Activated CD8-positive, alpha-beta T cell treated with anti-CD3 and anti-CD28 coated beads, Interleukin-2, amount 10 ng/mL, durations not matched to agents 7 days and 5 days (primary cell): Measurements from ENCODE around the gene NEAT1. TPM values are rescaled to one million over a fixed set of nuclear protein-coding genes. Genes with fewer than 3 reads are reported as not detected.
A peak's percentile ranks its signal among the peaks of the same experiment; 100 is the strongest.
"Not testable (repeated sequence)": the region's sequence is repeated elsewhere in the genome, so short reads cannot be mapped to it uniquely, and the experiment has no call there.

Experiments used
- ATAC-seq: fragments of 150-1000 bp; cut with Tn5 transposase; one replicate; pipeline ENCODE4 v1.10.0; 2021; ENCODE audit warnings: moderate library complexity
- CTCF ChIA-PET: fragments of 350-600 bp; sonication (Branson Sonifier 250); formaldehyde crosslinking; loops from one replicate; lab custom pipeline; 2021; ENCODE audit warnings: antibody characterized with exemption; lab: Charles Lee
- POLR2A ChIA-PET: fragments of 350-600 bp; sonication (Branson Sonifier 250); formaldehyde crosslinking; loops from one replicate; lab custom pipeline; 2021; ENCODE audit warnings: antibody characterized with exemption; lab: Charles Lee
- DNase-seq: peaks from one replicate; pipeline ENCODE4 v3.0.0-alpha.2; 2020
- H3K27ac Mint-ChIP-seq: one replicate; pipeline ENCODE4 v1.8.0; 2021; ENCODE audit warnings: mild to moderate bottlenecking, mixed read lengths
- H3K27me3 Mint-ChIP-seq: one replicate; pipeline ENCODE4 v1.8.0; 2021; ENCODE audit warnings: low read depth, mixed read lengths
- H3K36me3 Mint-ChIP-seq: one replicate; pipeline ENCODE4 v1.8.0; 2021; ENCODE audit warnings: low read depth, mixed read lengths
- H3K4me1 Mint-ChIP-seq: one replicate; pipeline ENCODE4 v1.8.0; 2021; ENCODE audit warnings: low read depth, mixed read lengths
- H3K4me3 Mint-ChIP-seq: one replicate; pipeline ENCODE4 v1.8.0; 2021; ENCODE audit warnings: mild to moderate bottlenecking, mixed read lengths
- H3K9me3 Mint-ChIP-seq: one replicate; pipeline ENCODE4 v1.8.0; 2022; ENCODE audit warnings: mixed read lengths; ENCODE audit not compliant: insufficient read depth
- total RNA-seq, 2 experiments: library from RNA; stranded (reverse); gene quantifications; one replicate each; pipeline ENCODE4 v1.2.3, GENCODE V29; 2021

Gene NEAT1
- total RNA-seq, 2 experiments from 2014 or later = 212 to 254 TPM

- DNase-seq (no peak), ATAC-seq (peak; percentile 21)
- H3K4me3 Mint-ChIP-seq = no peak overlapping the region
- no peaks in the 10 kb centered on the region for H3K27me3 Mint-ChIP-seq
- POLR2A ChIA-PET = interaction anchor here (0.8 to 1.9 kb wide), 8 partner anchors 13 to 169 kb away, joined by 3 to 8 read pairs (median 5); partner anchors contain the start of gene MALAT1
- peaks cover 19% of the 10 kb centered on the region for H3K36me3 Mint-ChIP-seq
- CTCF ChIA-PET = interaction anchor here (1.0 to 1.7 kb wide), 4 partner anchors 30 to 117 kb away, joined by 3 to 5 read pairs (median 4); no protein-coding TSS in a partner anchor
- peak overlapping the region; percentile 66 for H3K27ac Mint-ChIP-seq
- no peaks in the 10 kb centered on the region for H3K9me3 Mint-ChIP-seq
- peaks cover 25% of the 10 kb centered on the region for H3K4me1 Mint-ChIP-seq
These were observed 24.1 kb downstream of the NEAT1 start for GRCh38 chr11:65446446-65447277.

- H3K9me3 Mint-ChIP-seq = no peaks in the 10 kb centered on the region
- ChIA-PET POLR2A (interaction anchor here (1.5 to 1.9 kb wide), 2 partner anchors 49 to 51 kb away, joined by 7 to 8 read pairs; partner anchors contain the start of gene MALAT1), CTCF (interaction anchor here (1.5 kb wide), 1 partner anchor 32 kb away, joined by 4 read pairs; no protein-coding TSS in a partner anchor)
- ATAC-seq = no peak
- peak overlapping the region; percentile 15 for H3K27ac Mint-ChIP-seq
- H3K36me3 Mint-ChIP-seq = peaks cover 15% of the 10 kb centered on the region
- H3K27me3 Mint-ChIP-seq = no peaks in the 10 kb centered on the region
- H3K4me1 Mint-ChIP-seq = peaks cover 14% of the 10 kb centered on the region
- no peak overlapping the region for H3K4me3 Mint-ChIP-seq
- DNase-seq = no peak
These were observed 25.4 kb downstream of the NEAT1 start for GRCh38 chr11:65448074-65448417.

- Mint-ChIP-seq H3K9me3 (no peaks in the 10 kb centered on the region), H3K27ac (peak overlapping the region; percentile 15), H3K4me3 (no peak overlapping the region), H3K27me3 (no peaks in the 10 kb centered on the region), H3K4me1 (peaks cover 11% of the 10 kb centered on the region), H3K36me3 (peaks cover 12% of the 10 kb centered on the region)
- peak; percentile 5 for ATAC-seq
- ChIA-PET POLR2A (no interaction called here), CTCF (interaction anchor here (1.5 kb wide), 1 partner anchor 33 kb away, joined by 4 read pairs; no protein-coding TSS in a partner anchor)
- DNase-seq = no peak
These were observed 26.0 kb downstream of the NEAT1 start for GRCh38 chr11:65448418-65449105.

- POLR2A ChIA-PET, H3K36me3 Mint-ChIP-seq, DNase-seq, ATAC-seq, CTCF ChIA-PET, H3K27me3 Mint-ChIP-seq, H3K27ac Mint-ChIP-seq, H3K9me3 Mint-ChIP-seq, H3K4me3 Mint-ChIP-seq: not testable (repeated sequence)
- peaks cover 24% of the 10 kb centered on the region for H3K4me1 Mint-ChIP-seq
These were observed 28.7 kb downstream of the NEAT1 start for GRCh38 chr11:65451301-65451700.

- H3K27ac Mint-ChIP-seq, H3K36me3 Mint-ChIP-seq, H3K9me3 Mint-ChIP-seq, H3K4me3 Mint-ChIP-seq, DNase-seq, H3K27me3 Mint-ChIP-seq, CTCF ChIA-PET, ATAC-seq: not testable (repeated sequence)
- POLR2A ChIA-PET = interaction anchor here (1.0 kb wide), 1 partner anchor 26 kb away, joined by 3 read pairs; no protein-coding TSS in a partner anchor
- peaks cover 28% of the 10 kb centered on the region for H3K4me1 Mint-ChIP-seq
These were observed 29.7 kb downstream of the NEAT1 start for GRCh38 chr11:65452259-65452658.

- no peak overlapping the region for H3K27ac Mint-ChIP-seq
- ChIA-PET CTCF (no interaction called here), POLR2A (interaction anchor here (1.0 to 1.7 kb wide), 2 partner anchors 25 to 52 kb away, joined by 3 to 5 read pairs; no protein-coding TSS in a partner anchor)
- H3K4me1 Mint-ChIP-seq = peaks cover 28% of the 10 kb centered on the region
- ATAC-seq (no peak), DNase-seq (no peak)
- H3K9me3 Mint-ChIP-seq = no peaks in the 10 kb centered on the region
- no peak overlapping the region for H3K4me3 Mint-ChIP-seq
- no peaks in the 10 kb centered on the region for H3K27me3 Mint-ChIP-seq
- H3K36me3 Mint-ChIP-seq = peaks cover 3% of the 10 kb centered on the region
These were observed 30.4 kb downstream of the NEAT1 start for GRCh38 chr11:65452806-65453490.

GRCh38 chr11:65454311-65454695, 31.7 kb downstream of the NEAT1 start:
- Mint-ChIP-seq H3K4me3 (peak overlapping the region; percentile 86), H3K27me3 (no peaks in the 10 kb centered on the region), H3K4me1 (peaks cover 27% of the 10 kb centered on the region), H3K9me3 (no peaks in the 10 kb centered on the region), H3K36me3 (peaks cover 3% of the 10 kb centered on the region), H3K27ac (peak overlapping the region; percentile 83)
- ChIA-PET POLR2A (interaction anchor here (0.7 to 1.7 kb wide), 2 partner anchors 43 to 50 kb away, joined by 3 to 5 read pairs; no protein-coding TSS in a partner anchor), CTCF (no interaction called here)
- DNase-seq (no peak), ATAC-seq (no peak)

- Mint-ChIP-seq H3K9me3 (no peaks in the 10 kb centered on the region), H3K36me3 (peaks cover 3% of the 10 kb centered on the region), H3K4me3 (peak overlapping the region; percentile 86), H3K27me3 (no peaks in the 10 kb centered on the region), H3K27ac (peak overlapping the region; percentile 83), H3K4me1 (peaks cover 30% of the 10 kb centered on the region)
- ChIA-PET POLR2A (interaction anchor here (0.8 to 1.3 kb wide), 3 partner anchors 23 to 47 kb away, joined by 4 to 5 read pairs (median 4); no protein-coding TSS in a partner anchor), CTCF (interaction anchor here (1.4 kb wide), 1 partner anchor 17 kb away, joined by 3 read pairs; no protein-coding TSS in a partner anchor)
- ATAC-seq (peak; percentile 97), DNase-seq (peak; percentile 90)
These were observed 32.3 kb downstream of the NEAT1 start for GRCh38 chr11:65454696-65455456.

GRCh38 chr11:65456418-65456817, 33.8 kb downstream of the NEAT1 start:
- ChIA-PET CTCF (interaction anchor here (1.4 kb wide), 1 partner anchor 16 kb away, joined by 3 read pairs; no protein-coding TSS in a partner anchor), POLR2A (no interaction called here)
- H3K4me1 Mint-ChIP-seq = peaks cover 30% of the 10 kb centered on the region
- DNase-seq (no peak), ATAC-seq (no peak)
- no peaks in the 10 kb centered on the region for H3K27me3 Mint-ChIP-seq
- no peaks in the 10 kb centered on the region for H3K9me3 Mint-ChIP-seq
- peak overlapping the region; percentile 61 for H3K4me3 Mint-ChIP-seq
- H3K36me3 Mint-ChIP-seq = peaks cover 3% of the 10 kb centered on the region
- H3K27ac Mint-ChIP-seq = peak overlapping the region; percentile 20

GRCh38 chr11:65459552-65459951, 37.0 kb downstream of the NEAT1 start:
- ATAC-seq (no peak), DNase-seq (no peak)
- Mint-ChIP-seq H3K27ac (no peak overlapping the region), H3K9me3 (no peaks in the 10 kb centered on the region), H3K27me3 (no peaks in the 10 kb centered on the region), H3K36me3 (peaks cover 3% of the 10 kb centered on the region), H3K4me3 (no peak overlapping the region), H3K4me1 (peaks cover 23% of the 10 kb centered on the region)
- ChIA-PET POLR2A (interaction anchor here (0.5 to 1.4 kb wide), 6 partner anchors 12 to 43 kb away, joined by 3 to 15 read pairs (median 4); partner anchors contain the start of gene MALAT1), CTCF (interaction anchor here (0.5 to 0.9 kb wide), 2 partner anchors 9 to 67 kb away, joined by 3 to 5 read pairs; no protein-coding TSS in a partner anchor)
